ENCODE results near the gene SRP9. TPM values are rescaled to one million over a fixed set of nuclear protein-coding genes. Genes with fewer than 3 reads are reported as not detected.

SRP9 gene
- total and polyA plus RNA-seq, 10 donors, result 145 to 269 (median 169) TPM

GRCh38 chr1:225815526-225816178 is 38.0 kb downstream of the SRP9 start:
- 88 to 93% (median 89%) methylated on average over 17 of the region's 17 CpGs for WGBS, 5 donors
- intact Hi-C loops (cut with DNase I; ENCODE audit: low total_unique reads), result no loop called here
- H3K27ac ChIP-seq, result peak overlapping the region in 5 of 8 donors; percentile 85 to 90 (median 89)
- peaks cover 42 to 94% (median 77%) of the 10 kb centered on the region in 6 donors for H3K4me1 ChIP-seq
- H3K36me3 ChIP-seq, result no peaks in the 10 kb centered on the region
- H3K27me3 ChIP-seq (replicated peaks in 1 of 7), result peaks cover 0 to 4% (median 0%) of the 10 kb centered on the region in 7 donors
- H3K9me3 ChIP-seq, result no peaks in the 10 kb centered on the region
- H3K4me3 ChIP-seq, result no peak overlapping the region
- no peak for DNase-seq
- TF ChIP-seq POLR2AphosphoS5 (IDR thresholded peaks at IDR 0.05), result no peak
- TF ChIP-seq POLR2A (IDR thresholded peaks at IDR 0.05), result no peak
- TF ChIP-seq CTCF (IDR thresholded peaks at IDR 0.05 in 8 of 11, conservative IDR thresholded peaks at IDR 0.05 in 3 of 11), result no peak

- Histone ChIP-seq H3K4me3 (no peak overlapping the region), H3K27me3 (replicated peaks in 1 of 7) (no peaks in the 10 kb centered on the region), H3K4me1 (peaks cover 41 to 82% (median 68%) of the 10 kb centered on the region in 6 donors), H3K36me3 (no peaks in the 10 kb centered on the region), H3K27ac (peak overlapping the region; percentile 75 to 90 (median 86)), H3K9me3 (no peaks in the 10 kb centered on the region)
- peak; percentile 81 for DNase-seq
- 48 to 87% (median 71%) methylated on average over 14 to 17 of the region's 17 CpGs for WGBS, 5 donors
- TF ChIP-seq POLR2A (IDR thresholded peaks at IDR 0.05), result no peak
- peak; percentile 62 to 73 (median 65) for TF ChIP-seq POLR2AphosphoS5 (IDR thresholded peaks at IDR 0.05)
- no peak for TF ChIP-seq CTCF (IDR thresholded peaks at IDR 0.05 in 8 of 11, conservative IDR thresholded peaks at IDR 0.05 in 3 of 11)
- intact Hi-C loops (cut with DNase I; ENCODE audit: low total_unique reads), result no loop called here
Measured at GRCh38 chr1:225816643-225817538, 39.3 kb downstream of the SRP9 start.

GRCh38 chr1:225817611-225818061 is 40.0 kb downstream of the SRP9 start:
- peaks cover 37 to 75% (median 60%) of the 10 kb centered on the region in 6 donors for H3K4me1 ChIP-seq
- DNase-seq, result no peak
- WGBS, 5 donors, result 49 to 56% (median 50%) methylated on average over 7 to 8 of the region's 8 CpGs
- H3K4me3 ChIP-seq, result no peak overlapping the region
- intact Hi-C loops (cut with DNase I; ENCODE audit: low total_unique reads), result no loop called here
- peak overlapping the region; percentile 75 to 90 (median 86) for H3K27ac ChIP-seq
- H3K27me3 ChIP-seq (replicated peaks in 1 of 7), result no peaks in the 10 kb centered on the region
- H3K9me3 ChIP-seq, result no peaks in the 10 kb centered on the region
- TF ChIP-seq POLR2AphosphoS5 (IDR thresholded peaks at IDR 0.05), result peak in 2 of 3 donors; percentile 67 to 81
- no peak for TF ChIP-seq CTCF (IDR thresholded peaks at IDR 0.05 in 8 of 11, conservative IDR thresholded peaks at IDR 0.05 in 3 of 11)
- peaks cover 0 to 2% (median 0%) of the 10 kb centered on the region in 6 donors for H3K36me3 ChIP-seq

- no peaks in the 10 kb centered on the region for H3K27me3 ChIP-seq (replicated peaks in 1 of 7)
- 82 to 96% (median 90%) methylated on average over 7 of the region's 7 CpGs for WGBS, 5 donors
- no peak overlapping the region for H3K4me3 ChIP-seq
- H3K9me3 ChIP-seq, result no peaks in the 10 kb centered on the region
- TF ChIP-seq POLR2A (IDR thresholded peaks at IDR 0.05) (no peak), POLR2AphosphoS5 (IDR thresholded peaks at IDR 0.05) (no peak), CTCF (IDR thresholded peaks at IDR 0.05 in 8 of 11, conservative IDR thresholded peaks at IDR 0.05 in 3 of 11) (no peak)
- intact Hi-C loops (cut with DNase I; ENCODE audit: low total_unique reads), result no loop called here
- peak overlapping the region; percentile 75 to 90 (median 86) for H3K27ac ChIP-seq
- peaks cover 37 to 69% (median 55%) of the 10 kb centered on the region in 6 donors for H3K4me1 ChIP-seq
- peaks cover 0 to 3% (median 0%) of the 10 kb centered on the region in 6 donors for H3K36me3 ChIP-seq
- DNase-seq, result no peak
Measured at GRCh38 chr1:225818229-225818628, 40.6 kb downstream of the SRP9 start.

Measured in spleen (tissue), 11 donors.